SU-DHL-6 (cell line): ENCODE data around the gene CNN2.

Experiments used
- H2AFZ ChIP-seq: fragments of 200-600 bp; sonication (generic); 2 replicates; pipeline ENCODE4 v1.6.1; 2014; ENCODE audit warnings: low read depth, mild to moderate bottlenecking, moderate library complexity, mixed read lengths, antibody characterized with exemption, low read length; ENCODE audit not compliant: severe bottlenecking
- H3F3A ChIP-seq: fragments of 200-600 bp; shearing (Covaris generic); 2 replicates; pipeline ENCODE4 v1.6.0; 2016; ENCODE audit warnings: antibody characterized with exemption, mild to moderate bottlenecking; ENCODE audit not compliant: insufficient read depth
- H3K27ac ChIP-seq: fragments of 200-600 bp; sonication (generic); 2 replicates; pipeline ENCODE4 v1.5.1; 2016; ENCODE audit warnings: low read depth, mild to moderate bottlenecking, low read length, moderate library complexity, mixed read lengths
- H3K27me3 ChIP-seq: fragments of 200-600 bp; sonication (generic), shearing (Covaris generic); 2 replicates; pipeline ENCODE4 v1.6.0; 2014; ENCODE audit warnings: mild to moderate bottlenecking, low read length
- H3K36me3 ChIP-seq: fragments of 200-600 bp; sonication (generic); 2 replicates; pipeline ENCODE4 v1.6.1; 2014; ENCODE audit warnings: mild to moderate bottlenecking, low read length, mixed read lengths
- H3K4me2 ChIP-seq: fragments of 300-600, 200-600 bp; shearing (Covaris generic), sonication (generic); 2 replicates; pipeline ENCODE4 v1.6.0; 2014; ENCODE audit warnings: low read length, low read depth, mild to moderate bottlenecking; ENCODE audit not compliant: poor library complexity, severe bottlenecking
- H3K4me3 ChIP-seq: fragments of 200-600 bp; sonication (generic); 2 replicates; pipeline ENCODE4 v1.5.1; 2014; ENCODE audit warnings: antibody characterized with exemption, low read length, mild to moderate bottlenecking, mixed read lengths; ENCODE audit not compliant: insufficient read depth, poor library complexity, severe bottlenecking
- H3K79me2 ChIP-seq: fragments of 200-600 bp; sonication (generic); 2 replicates; pipeline ENCODE4 v1.6.1; 2014; ENCODE audit warnings: mild to moderate bottlenecking, low read length, moderate library complexity; ENCODE audit not compliant: insufficient read depth
- H3K9ac ChIP-seq: fragments of 200-600 bp; sonication (generic); 2 replicates; pipeline ENCODE4 v1.7.0; 2014; ENCODE audit warnings: mild to moderate bottlenecking, low read length
- H3K9me2 ChIP-seq: fragments of 200-600 bp; sonication (generic); replicated peaks from 2 replicates; pipeline ENCODE4 v1.6.1; 2014; ENCODE audit warnings: low read length; ENCODE audit not compliant: insufficient read depth
- H3K9me3 ChIP-seq: fragments of 200-600 bp; sonication (generic); 2 replicates; pipeline ENCODE4 v1.6.1; 2014; ENCODE audit warnings: low read length, mixed read lengths; ENCODE audit not compliant: insufficient read depth
- H4K20me1 ChIP-seq: fragments of 200-600 bp; sonication (generic); 2 replicates; pipeline ENCODE4 v1.6.1; 2014; ENCODE audit warnings: low read depth, mild to moderate bottlenecking, antibody characterized with exemption, low read length, moderate library complexity, mixed read lengths
- CTCF ChIP-seq: fragments of 200-600 bp; sonication (generic); IDR thresholded peaks from one replicate; pipeline ENCODE4 v1.5.1; 2017; ENCODE audit warnings: antibody characterized with exemption, mild to moderate bottlenecking, low read length, moderate library complexity; ENCODE audit not compliant: insufficient read depth, poor library complexity, severe bottlenecking
- EZH2phosphoT487 ChIP-seq: fragments of 200-600 bp; sonication (generic), shearing (Covaris generic); conservative IDR thresholded peaks from 2 replicates; pipeline ENCODE4 v1.6.1; 2018; ENCODE audit warnings: mild to moderate bottlenecking, antibody characterized with exemption, low read length, moderate library complexity, mixed read lengths

CNN2 gene

GRCh38 chr19:1049106-1049505 lies 22.7 kb downstream of the CNN2 start:
- Histone ChIP-seq H3K4me3 (no peak overlapping the region), H4K20me1 (no peaks in the 10 kb centered on the region), H3K27me3 (no peaks in the 10 kb centered on the region), H3K9me3 (no peaks in the 10 kb centered on the region), H3K9me2 (no peaks in the 10 kb centered on the region), H3K27ac (no peak overlapping the region), H3K4me2 (no peak overlapping the region), H2AFZ (no peak overlapping the region), H3F3A (no peaks in the 10 kb centered on the region), H3K79me2 (no peaks in the 10 kb centered on the region), H3K9ac (no peak overlapping the region), H3K36me3 (peaks cover 4% of the 10 kb centered on the region; the same call in 1 of the 2 replicates)
- TF ChIP-seq CTCF, result no peak
- no peak for TF ChIP-seq EZH2phosphoT487

GRCh38 chr19:1049800-1050199 lies 23.4 kb downstream of the CNN2 start:
- H3K9ac ChIP-seq, result no peak overlapping the region
- H3K27ac ChIP-seq, result no peak overlapping the region
- H3K4me2 ChIP-seq, result no peak overlapping the region
- H3K27me3 ChIP-seq, result no peaks in the 10 kb centered on the region
- H3K9me2 ChIP-seq, result no peaks in the 10 kb centered on the region
- no peak for TF ChIP-seq CTCF
- no peak for TF ChIP-seq EZH2phosphoT487
- peaks cover 4% of the 10 kb centered on the region; the same call in 1 of the 2 replicates for H3K36me3 ChIP-seq
- no peaks in the 10 kb centered on the region for H3F3A ChIP-seq
- no peak overlapping the region for H3K4me3 ChIP-seq
- H3K9me3 ChIP-seq, result no peaks in the 10 kb centered on the region
- no peak overlapping the region for H2AFZ ChIP-seq
- no peaks in the 10 kb centered on the region for H3K79me2 ChIP-seq
- H4K20me1 ChIP-seq, result no peaks in the 10 kb centered on the region

GRCh38 chr19:1050989-1051788 lies 24.8 kb downstream of the CNN2 start:
- no peak overlapping the region for H3K27ac ChIP-seq
- no peak for TF ChIP-seq EZH2phosphoT487
- TF ChIP-seq CTCF, result no peak

More at GRCh38 chr19:1050989-1051788, 24.8 kb downstream of the CNN2 start:
- H2AFZ ChIP-seq, result no peak overlapping the region
- no peak overlapping the region for H3K4me3 ChIP-seq
- H3K9ac ChIP-seq, result no peak overlapping the region
- no peak overlapping the region for H3K4me2 ChIP-seq
- H3K36me3 ChIP-seq, result no peaks in the 10 kb centered on the region
- H3K27me3 ChIP-seq, result no peaks in the 10 kb centered on the region
- H3F3A ChIP-seq, result no peaks in the 10 kb centered on the region
- no peaks in the 10 kb centered on the region for H3K9me3 ChIP-seq
- H4K20me1 ChIP-seq, result no peaks in the 10 kb centered on the region
- no peaks in the 10 kb centered on the region for H3K9me2 ChIP-seq
- H3K79me2 ChIP-seq, result no peaks in the 10 kb centered on the region
